C4-2B (cell line): ENCODE data around the gene PCDHB10.
A peak's percentile ranks its signal among the peaks of the same experiment; 100 is the strongest.
"Not testable (repeated sequence)": the region's sequence is repeated elsewhere in the genome, so short reads cannot be mapped to it uniquely, and the experiment has no call there.

ENCODE experiments used
- H3K27ac ChIP-seq: fragments of 450-650 bp; 2 replicates; pipeline ENCODE4 v1.5.1; 2017
- ZFX ChIP-seq: fragments of 450-650 bp; IDR thresholded peaks from 2 replicates; pipeline ENCODE4 v1.6.1; 2017
- TF ChIP-seq, protein P1 (sequence below): fragments of 450-650 bp; conservative IDR thresholded peaks from 2 replicates; pipeline ENCODE4 v1.5.1; 2017; ENCODE audit warnings: mild to moderate bottlenecking

The PCDHB10 gene

GRCh38 chr5:141192110-141192725, at the start of gene PCDHB10:
PCDHB10 (plus strand) TSS chr5:141192353; CDS start chr5:141192553, 200 bp downstream.
- no peak within 1 kb of the TSS for H3K27ac ChIP-seq
- TF ChIP-seq ZFX = no peak
- TF ChIP-seq, protein P1, sequence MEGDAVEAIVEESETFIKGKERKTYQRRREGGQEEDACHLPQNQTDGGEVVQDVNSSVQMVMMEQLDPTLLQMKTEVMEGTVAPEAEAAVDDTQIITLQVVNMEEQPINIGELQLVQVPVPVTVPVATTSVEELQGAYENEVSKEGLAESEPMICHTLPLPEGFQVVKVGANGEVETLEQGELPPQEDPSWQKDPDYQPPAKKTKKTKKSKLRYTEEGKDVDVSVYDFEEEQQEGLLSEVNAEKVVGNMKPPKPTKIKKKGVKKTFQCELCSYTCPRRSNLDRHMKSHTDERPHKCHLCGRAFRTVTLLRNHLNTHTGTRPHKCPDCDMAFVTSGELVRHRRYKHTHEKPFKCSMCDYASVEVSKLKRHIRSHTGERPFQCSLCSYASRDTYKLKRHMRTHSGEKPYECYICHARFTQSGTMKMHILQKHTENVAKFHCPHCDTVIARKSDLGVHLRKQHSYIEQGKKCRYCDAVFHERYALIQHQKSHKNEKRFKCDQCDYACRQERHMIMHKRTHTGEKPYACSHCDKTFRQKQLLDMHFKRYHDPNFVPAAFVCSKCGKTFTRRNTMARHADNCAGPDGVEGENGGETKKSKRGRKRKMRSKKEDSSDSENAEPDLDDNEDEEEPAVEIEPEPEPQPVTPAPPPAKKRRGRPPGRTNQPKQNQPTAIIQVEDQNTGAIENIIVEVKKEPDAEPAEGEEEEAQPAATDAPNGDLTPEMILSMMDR = peak; percentile 85

- H3K27ac ChIP-seq = no peak within 1 kb of the TSS
- TF ChIP-seq ZFX = no peak
- TF ChIP-seq, protein P1 = peak; percentile 72
Measured at GRCh38 chr5:141149812-141150211, 42.3 kb upstream of the PCDHB10 start, which contains the start of gene PCDHB6. PCDHB6 (plus strand) TSS chr5:141150057; CDS start chr5:141150258, 201 bp downstream.

GRCh38 chr5:141150224-141150992, 41.7 kb upstream of the PCDHB10 start:
- TF ChIP-seq, protein P1 = no peak; the same call in 1 of the 2 replicates
- TF ChIP-seq ZFX = no peak
- no peak overlapping the region for H3K27ac ChIP-seq

DNA sequence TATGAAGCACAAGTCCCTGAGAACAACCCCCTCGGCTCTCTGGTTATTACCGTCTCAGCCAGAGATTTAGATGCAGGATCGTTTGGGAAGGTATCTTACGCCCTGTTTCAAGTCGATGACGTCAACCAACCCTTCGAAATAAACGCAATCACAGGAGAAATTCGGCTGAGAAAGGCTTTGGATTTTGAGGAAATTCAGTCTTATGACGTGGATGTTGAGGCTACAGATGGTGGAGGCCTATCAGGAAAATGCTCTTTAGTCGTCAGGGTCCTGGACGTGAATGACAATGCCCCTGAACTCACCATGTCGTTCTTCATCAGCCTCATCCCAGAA, 41.2 kb upstream of the PCDHB10 start:
- no peak for TF ChIP-seq ZFX
- TF ChIP-seq, protein P1 = no peak
- H3K27ac ChIP-seq = no peak overlapping the region

DNA sequence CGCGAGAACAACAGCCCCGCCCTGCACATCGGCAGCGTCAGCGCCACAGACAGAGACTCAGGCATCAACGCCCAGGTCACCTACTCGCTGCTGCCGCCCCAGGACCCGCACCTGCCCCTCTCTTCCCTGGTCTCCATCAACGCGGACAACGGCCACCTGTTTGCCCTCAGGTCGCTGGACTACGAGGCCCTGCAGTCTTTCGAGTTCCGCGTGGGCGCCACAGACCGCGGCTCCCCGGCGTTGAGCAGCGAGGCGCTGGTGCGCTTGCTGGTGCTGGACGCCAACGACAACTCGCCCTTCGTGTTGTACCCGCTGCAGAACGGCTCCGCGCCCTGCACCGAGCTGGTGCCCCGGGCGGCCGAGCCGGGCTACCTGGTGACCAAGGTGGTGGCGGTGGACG, 40.5 kb upstream of the PCDHB10 start:
- not testable (repeated sequence) for H3K27ac ChIP-seq

DNA sequence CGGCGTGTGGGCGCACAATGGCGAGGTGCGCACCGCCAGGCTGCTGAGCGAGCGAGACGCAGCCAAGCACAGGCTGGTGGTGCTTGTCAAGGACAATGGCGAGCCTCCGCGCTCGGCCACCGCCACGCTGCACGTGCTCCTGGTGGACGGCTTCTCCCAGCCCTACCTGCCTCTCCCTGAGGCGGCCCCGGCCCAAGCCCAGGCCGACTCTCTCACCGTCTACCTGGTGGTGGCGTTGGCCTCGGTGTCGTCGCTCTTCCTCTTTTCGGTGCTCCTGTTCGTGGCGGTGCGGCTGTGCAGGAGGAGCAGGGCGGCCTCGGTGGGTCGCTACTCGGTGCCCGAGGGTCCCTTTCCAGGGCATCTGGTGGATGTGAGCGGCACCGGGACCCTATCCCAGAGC, 40.1 kb upstream of the PCDHB10 start:
- not testable (repeated sequence) for H3K27ac ChIP-seq

DNA sequence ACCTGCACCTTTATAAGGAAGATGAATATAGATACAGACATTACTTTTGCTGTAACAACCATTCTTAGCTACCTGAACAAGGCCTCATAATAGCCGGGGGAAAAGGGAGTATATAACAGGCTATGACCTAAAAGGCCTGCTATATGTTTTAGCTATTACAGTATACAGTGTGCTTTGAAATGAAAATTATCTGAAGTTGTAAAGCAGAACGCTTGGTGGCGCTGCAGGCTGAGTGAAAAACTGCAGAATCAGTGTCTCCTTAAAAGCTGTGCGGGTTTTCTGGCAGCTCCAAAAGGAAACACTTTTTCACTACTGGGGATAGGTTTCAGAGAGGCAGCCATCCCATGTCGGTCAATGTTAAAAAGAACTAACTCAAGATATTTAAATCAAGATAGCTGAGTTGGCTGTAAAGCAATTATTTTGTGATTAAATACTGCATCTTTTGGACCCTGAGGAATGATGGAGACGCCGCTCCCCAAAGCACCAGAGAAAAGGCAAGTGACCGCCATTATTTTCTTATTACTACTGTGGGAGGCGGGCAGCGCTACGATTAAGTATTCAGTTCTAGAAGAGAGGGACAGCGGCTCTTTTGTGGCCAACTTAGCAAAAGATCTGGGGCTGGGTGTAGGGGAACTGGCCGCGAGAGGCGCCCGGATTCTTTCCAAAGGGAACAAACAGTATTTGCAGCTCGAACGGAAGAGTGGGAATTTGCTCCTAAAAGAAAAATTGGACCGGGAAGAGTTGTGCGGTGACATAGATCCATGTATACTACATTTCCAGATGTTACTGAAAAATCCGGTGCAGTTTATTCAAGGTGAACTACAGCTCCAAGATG, 36.4 kb upstream of the PCDHB10 start:
- no peak overlapping the region for H3K27ac ChIP-seq
- TF ChIP-seq ZFX = no peak
- TF ChIP-seq, protein P1 = peak; percentile 45

GRCh38 chr5:141157356-141157755, 34.8 kb upstream of the PCDHB10 start:
- H3K27ac ChIP-seq = not testable (repeated sequence)

- H3K27ac ChIP-seq = not testable (repeated sequence)
Measured at GRCh38 chr5:141157901-141158300, 34.3 kb upstream of the PCDHB10 start.
